ENCODE measurements around the gene AP3S2. TPM values are rescaled to one million over a fixed set of nuclear protein-coding genes. Genes with fewer than 3 reads are reported as not detected.

AP3S2 gene
- total and polyA plus RNA-seq, 2 of the 8 experiments (the other 6 are each of a cell fraction or from before 2014, with no cell fraction given): 19.2 to 45.4 TPM

DNA sequence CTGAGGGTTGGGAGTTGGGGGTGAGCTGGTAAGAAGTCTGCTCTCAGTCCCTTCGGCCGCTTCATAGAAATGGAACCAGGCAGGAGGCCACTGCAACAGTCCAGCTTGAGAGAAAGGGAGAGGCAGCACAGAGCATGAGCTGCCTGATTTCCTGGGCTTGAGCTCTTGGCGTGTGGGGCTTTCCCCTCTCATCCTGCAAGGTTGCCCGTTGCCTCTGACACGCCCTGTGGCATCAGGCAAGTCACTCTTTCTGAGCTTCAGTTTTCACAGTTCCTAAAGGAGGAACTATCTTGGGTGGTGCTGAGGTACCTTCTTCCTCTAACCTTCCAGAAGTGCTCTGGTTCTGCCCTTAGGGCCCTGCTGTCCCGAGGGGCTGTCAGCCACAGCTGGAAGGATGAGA is 112.7 kb downstream of the AP3S2 start:
- no peak for TF ChIP-seq JUN (IDR thresholded peaks at IDR 0.05; ENCODE audit: low read depth, low read length)
- Histone ChIP-seq H4K20me1 (replicated peaks in 1 of 2; ENCODE audit: control insufficient read depth in 1 of 2, insufficient read depth in 2 of 2, low read length in 2 of 2) (no peaks in the 10 kb centered on the region), H4K8ac (ENCODE audit: extremely low read depth, insufficient read depth, low read length) (no peak overlapping the region), H3K14ac (ENCODE audit: insufficient read length) (no peak overlapping the region), H3K4ac (replicated peaks; ENCODE audit: insufficient read length, low read depth, low read length) (no peak overlapping the region), H2AFZ (ENCODE audit: low read length) (no peak overlapping the region), H3K23ac (ENCODE audit: insufficient read length) (no peak overlapping the region), H2BK120ac (replicated peaks; ENCODE audit: low read depth, low read length) (no peak overlapping the region), H2BK20ac (ENCODE audit: low read length) (no peak overlapping the region), H3K23me2 (ENCODE audit: low read depth, low read length) (no peaks in the 10 kb centered on the region; the same call in 1 of the 2 replicates), H4K91ac (replicated peaks; ENCODE audit: insufficient read length, low read length) (no peak overlapping the region), H2BK12ac (ENCODE audit: low read depth, low read length) (0 out of 2 replicates have a peak overlapping the region, but pooled peaks have one; percentile 50), H3K27me3 (replicated peaks in 1 of 4; ENCODE audit: control insufficient read depth in 3 of 4, extremely low read depth in 1 of 4, insufficient read depth in 3 of 4, low read length in 3 of 4) (peaks cover 5 to 22% (median 19%) of the 10 kb centered on the region in 4 experiments), H2BK15ac (ENCODE audit: low read length) (peak overlapping the region; percentile 36; the same call in 1 of the 2 replicates), H3K4me3 (ENCODE audit: extremely low read depth in 1 of 4, insufficient read depth in 2 of 4, low read depth in 3 of 4, low read length in 4 of 4) (no peak overlapping the region), H3K4me1 (replicated peaks in 1 of 4; ENCODE audit: control insufficient read depth in 3 of 4, insufficient read depth in 4 of 4, low read length in 3 of 4) (peaks cover 8 to 15% (median 12%) of the 10 kb centered on the region in 4 experiments), H3K79me1 (ENCODE audit: low read depth, low read length) (no peaks in the 10 kb centered on the region), H3K9ac (replicated peaks in 1 of 4; ENCODE audit: extremely low read depth in 1 of 4, low read depth in 3 of 4, low read length in 3 of 4) (no peak overlapping the region), H3K79me2 (ENCODE audit: control insufficient read depth in 1 of 2, insufficient read depth in 2 of 2, low read length in 2 of 2) (no peaks in the 10 kb centered on the region), H3K9me3 (ENCODE audit: insufficient read depth in 2 of 2, low read depth in 1 of 2, low read length in 1 of 2) (no peaks in the 10 kb centered on the region), H2AK5ac (ENCODE audit: low read depth, low read length) (no peak overlapping the region), H2BK5ac (ENCODE audit: low read depth, low read length) (no peak overlapping the region), H4K5ac (ENCODE audit: insufficient read length, low read depth, low read length) (no peak overlapping the region), H3K36me3 (ENCODE audit: control insufficient read depth in 2 of 4, insufficient read depth in 4 of 4, low read length in 3 of 4) (no peaks in the 10 kb centered on the region), H3K27ac (ENCODE audit: low read depth, low read length) (no peak overlapping the region), H3K56ac (replicated peaks; ENCODE audit: insufficient read length, low read depth, low read length) (no peak overlapping the region), H3K4me2 (ENCODE audit: insufficient read depth in 1 of 2, low read depth in 2 of 2, low read length in 2 of 2) (no peak overlapping the region), H3K18ac (ENCODE audit: extremely low read depth, low read length) (no peak overlapping the region)
- FAIRE-seq: no peak
- CTCF ChIA-PET (ENCODE audit: partially characterized antibody): interaction anchor here (0.8 to 5.1 kb wide), 7 partner anchors 8 to 131 kb away, joined by 3 to 32 read pairs (median 4); partner anchors contain the start of gene ARPIN
- WGBS, 2 experiments (ENCODE audit: extremely low coverage in 1 of 2, insufficient coverage in 1 of 2, insufficient read length in 1 of 2, insufficient replicate concordance in 2 of 2, low coverage in 1 of 2, low lambda C conversion rate in 2 of 2, missing lambda C conversion rate in 1 of 2): 91% methylated on average over 6 of the region's 6 CpGs; no CpG with 5 or more reads in 1 of the 2 experiments
- POLR2A ChIA-PET (ENCODE audit: partially characterized antibody): interaction anchor here (1.3 to 1.6 kb wide), 2 partner anchors 9 to 19 kb away, joined by 5 to 6 read pairs; no protein-coding TSS in a partner anchor
- no peak for DNase-seq (ENCODE audit: low read depth in 1 of 2, low spot score in 2 of 2)
